Measurements from ENCODE around the gene TLE1. TPM values are rescaled to one million over a fixed set of nuclear protein-coding genes. Genes with fewer than 3 reads are reported as not detected.
A peak's percentile ranks its signal among the peaks of the same experiment; 100 is the strongest.

The TLE1 gene
- total RNA-seq, 1 donor from 2014 or later = 60.6 TPM

- no peak overlapping the region for H3K4me3 Mint-ChIP-seq (ENCODE audit: unreplicated experiment)
- H3K27ac Mint-ChIP-seq (ENCODE audit: unreplicated experiment) = peak overlapping the region; percentile 86
- DNase-seq (ENCODE audit: extremely low spot score, unreplicated experiment) = no peak
- no peaks in the 10 kb centered on the region for H3K9me3 Mint-ChIP-seq (ENCODE audit: unreplicated experiment)
- no peaks in the 10 kb centered on the region for H3K27me3 Mint-ChIP-seq (ENCODE audit: unreplicated experiment)
- peaks cover 72% of the 10 kb centered on the region for H3K4me1 Mint-ChIP-seq (ENCODE audit: unreplicated experiment)
- no peaks in the 10 kb centered on the region for H3K36me3 Mint-ChIP-seq (ENCODE audit: unreplicated experiment)
- no peak for TF ChIP-seq CTCF (IDR thresholded peaks at IDR 0.05)
These were observed 130.2 kb downstream of the TLE1 start for GRCh38 chr9:81559197-81559596.

DNA sequence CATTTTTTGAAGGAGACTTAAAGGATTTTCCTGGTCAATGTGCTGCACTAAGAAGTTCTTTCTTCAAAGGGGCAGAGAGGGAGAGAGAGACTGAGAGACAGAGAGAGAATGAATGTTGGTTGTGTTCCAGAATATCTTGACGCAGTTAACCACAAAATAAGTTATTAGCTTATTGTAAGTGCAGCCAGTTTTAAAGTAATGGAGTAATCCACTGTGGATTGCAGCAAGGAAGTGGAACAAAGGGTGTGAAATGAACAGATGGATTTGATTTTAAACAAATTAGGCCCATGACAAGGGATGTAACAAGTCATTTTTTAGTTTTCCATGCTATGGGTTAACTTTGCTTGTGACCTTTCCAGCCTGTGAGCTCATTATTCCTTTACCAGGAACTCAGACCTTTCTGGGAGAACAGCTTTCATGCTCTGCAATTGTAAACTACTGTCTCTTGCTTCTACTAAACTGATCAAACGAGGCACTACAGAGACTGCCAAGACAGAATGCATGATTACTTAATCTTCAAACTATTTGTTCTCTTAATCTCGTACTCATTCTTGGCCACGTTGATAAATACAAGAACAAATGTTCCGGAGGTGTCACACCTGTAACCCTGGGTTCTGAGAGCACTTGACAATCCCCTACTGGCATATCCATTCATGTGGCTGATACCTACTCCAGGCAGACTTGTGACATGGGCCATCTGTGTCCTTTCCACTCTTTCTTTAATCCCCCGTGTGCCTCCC is 131.1 kb downstream of the TLE1 start:
- H3K27ac Mint-ChIP-seq (ENCODE audit: unreplicated experiment) = peak overlapping the region; percentile 66

DNA sequence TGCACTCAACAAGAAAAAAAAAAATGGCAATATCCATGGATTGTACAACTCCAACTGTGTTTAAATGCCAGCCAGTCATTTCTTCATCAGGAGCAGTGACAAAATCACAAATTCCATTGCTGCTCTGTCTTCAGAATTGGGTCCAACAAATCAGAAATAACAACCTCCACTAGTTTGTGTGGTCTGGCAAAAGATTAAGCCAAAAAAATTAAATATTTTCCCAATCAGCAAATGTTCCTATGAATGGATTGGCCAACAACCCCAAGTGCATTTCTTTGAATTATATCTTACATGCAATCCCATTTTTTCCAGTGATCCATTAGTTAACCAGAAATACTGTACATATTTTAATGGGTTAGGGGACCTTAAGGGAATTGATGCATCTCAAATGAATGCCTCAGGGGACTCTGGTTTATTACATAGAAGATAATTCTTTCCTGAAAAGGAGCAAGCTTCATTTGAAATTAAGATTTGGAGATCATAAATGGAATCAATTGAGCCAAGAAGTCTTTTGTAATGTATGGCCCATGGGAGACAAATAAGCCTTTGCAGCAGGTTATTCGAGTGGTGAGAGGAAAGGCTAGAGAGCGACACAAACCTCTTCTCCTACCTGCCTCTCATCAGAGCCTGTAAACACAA is 131.8 kb downstream of the TLE1 start:
- Mint-ChIP-seq H3K4me3 (ENCODE audit: unreplicated experiment) (no peak overlapping the region), H3K9me3 (ENCODE audit: unreplicated experiment) (no peaks in the 10 kb centered on the region), H3K27ac (ENCODE audit: unreplicated experiment) (peak overlapping the region; percentile 66), H3K27me3 (ENCODE audit: unreplicated experiment) (no peaks in the 10 kb centered on the region), H3K36me3 (ENCODE audit: unreplicated experiment) (no peaks in the 10 kb centered on the region), H3K4me1 (ENCODE audit: unreplicated experiment) (peaks cover 66% of the 10 kb centered on the region)
- no peak for DNase-seq (ENCODE audit: extremely low spot score, unreplicated experiment)
- TF ChIP-seq CTCF (IDR thresholded peaks at IDR 0.05) = no peak

More for the DNA sequence above, 131.1 kb downstream of the TLE1 start:
- Mint-ChIP-seq H3K9me3 (ENCODE audit: unreplicated experiment) (no peaks in the 10 kb centered on the region), H3K4me3 (ENCODE audit: unreplicated experiment) (no peak overlapping the region), H3K27me3 (ENCODE audit: unreplicated experiment) (no peaks in the 10 kb centered on the region), H3K4me1 (ENCODE audit: unreplicated experiment) (peaks cover 67% of the 10 kb centered on the region), H3K36me3 (ENCODE audit: unreplicated experiment) (no peaks in the 10 kb centered on the region)
- no peak for TF ChIP-seq CTCF (IDR thresholded peaks at IDR 0.05)
- DNase-seq (ENCODE audit: extremely low spot score, unreplicated experiment) = no peak

- no peak for TF ChIP-seq CTCF (IDR thresholded peaks at IDR 0.05)
- Mint-ChIP-seq H3K4me3 (ENCODE audit: unreplicated experiment) (no peak overlapping the region), H3K27ac (ENCODE audit: unreplicated experiment) (no peak overlapping the region), H3K4me1 (ENCODE audit: unreplicated experiment) (peaks cover 66% of the 10 kb centered on the region), H3K36me3 (ENCODE audit: unreplicated experiment) (no peaks in the 10 kb centered on the region), H3K9me3 (ENCODE audit: unreplicated experiment) (no peaks in the 10 kb centered on the region), H3K27me3 (ENCODE audit: unreplicated experiment) (no peaks in the 10 kb centered on the region)
- DNase-seq (ENCODE audit: extremely low spot score, unreplicated experiment) = no peak
These were observed 132.4 kb downstream of the TLE1 start for GRCh38 chr9:81556923-81557322.

- H3K9me3 Mint-ChIP-seq (ENCODE audit: unreplicated experiment) = no peaks in the 10 kb centered on the region
- H3K4me1 Mint-ChIP-seq (ENCODE audit: unreplicated experiment) = peaks cover 36% of the 10 kb centered on the region
- no peak overlapping the region for H3K27ac Mint-ChIP-seq (ENCODE audit: unreplicated experiment)
- no peaks in the 10 kb centered on the region for H3K36me3 Mint-ChIP-seq (ENCODE audit: unreplicated experiment)
- peak; percentile 29 for TF ChIP-seq CTCF (IDR thresholded peaks at IDR 0.05)
- H3K27me3 Mint-ChIP-seq (ENCODE audit: unreplicated experiment) = peaks cover 5% of the 10 kb centered on the region
- DNase-seq (ENCODE audit: extremely low spot score, unreplicated experiment) = no peak
- no peak overlapping the region for H3K4me3 Mint-ChIP-seq (ENCODE audit: unreplicated experiment)
These were observed 136.8 kb downstream of the TLE1 start for GRCh38 chr9:81552581-81552991.

Measured in osteocyte (in vitro differentiated cells).